HT-29 (cell line): ENCODE measurements around the gene ZNF529. TPM values are rescaled to one million over a fixed set of nuclear protein-coding genes. Genes with fewer than 3 reads are reported as not detected.

Experiments
- DNase-seq: peaks from one replicate; pipeline ENCODE4 v3.0.0-alpha.2; 2015; ENCODE audit warnings: low spot score
- total RNA-seq: library from RNA; depleted of rRNA; stranded (reverse); fragments of >200 nt; shearing (Covaris generic); gene quantifications from 2 replicates; pipeline ENCODE4 v1.2.3, GENCODE V29; 2014; rRNA removed

Gene ZNF529
- total RNA-seq, 1 experiment from 2014 or later = 0.25 TPM

DNA sequence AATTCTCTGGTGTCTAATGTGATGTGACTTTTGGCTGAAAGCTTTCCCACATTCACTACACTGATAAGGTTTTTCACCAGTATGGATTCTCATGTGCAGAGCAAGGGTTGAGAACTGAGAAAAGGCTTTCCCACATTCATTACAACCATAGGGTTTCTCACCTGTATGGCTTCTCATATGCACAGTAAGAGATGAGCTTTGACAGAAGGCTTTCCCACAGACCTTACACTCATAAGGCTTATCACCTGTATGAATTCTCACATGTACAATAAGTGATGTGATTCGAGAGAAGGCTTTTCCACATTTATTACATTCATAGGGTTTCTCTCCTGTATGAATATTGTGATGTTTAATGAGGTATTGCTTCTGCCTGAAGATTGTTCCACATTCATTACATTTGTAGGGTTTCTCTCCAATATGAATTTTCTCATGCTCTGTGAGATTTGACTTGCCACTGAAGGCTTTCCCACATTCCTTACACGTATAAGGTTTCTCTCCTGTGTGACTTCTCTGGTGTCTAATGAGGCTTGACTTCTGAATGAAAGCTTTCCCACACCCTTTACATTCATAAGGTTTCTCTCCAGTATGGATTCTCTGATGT, 59.0 kb downstream of the ZNF529 start:
- no peak for DNase-seq

DNA sequence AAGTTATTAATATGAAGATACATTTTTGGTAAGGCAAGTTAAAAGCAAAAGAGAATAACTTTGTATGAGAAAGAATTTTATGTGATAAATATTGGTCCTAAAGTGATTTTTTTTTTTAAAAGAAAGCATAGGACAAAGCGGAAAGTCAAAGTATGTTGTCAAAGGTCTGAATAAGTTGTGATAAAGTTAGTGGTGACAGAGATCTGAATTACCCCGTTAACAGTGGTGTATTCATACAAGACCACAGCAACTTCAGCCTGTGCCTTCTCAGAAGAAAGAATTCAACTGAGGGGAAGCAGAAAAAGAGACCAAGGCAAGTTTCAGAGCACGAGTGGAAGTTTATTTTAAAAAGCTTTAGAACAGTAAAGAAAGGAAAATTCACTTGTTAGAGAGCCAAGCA, 64.8 kb downstream of the ZNF529 start:
- no peak for DNase-seq

DNA sequence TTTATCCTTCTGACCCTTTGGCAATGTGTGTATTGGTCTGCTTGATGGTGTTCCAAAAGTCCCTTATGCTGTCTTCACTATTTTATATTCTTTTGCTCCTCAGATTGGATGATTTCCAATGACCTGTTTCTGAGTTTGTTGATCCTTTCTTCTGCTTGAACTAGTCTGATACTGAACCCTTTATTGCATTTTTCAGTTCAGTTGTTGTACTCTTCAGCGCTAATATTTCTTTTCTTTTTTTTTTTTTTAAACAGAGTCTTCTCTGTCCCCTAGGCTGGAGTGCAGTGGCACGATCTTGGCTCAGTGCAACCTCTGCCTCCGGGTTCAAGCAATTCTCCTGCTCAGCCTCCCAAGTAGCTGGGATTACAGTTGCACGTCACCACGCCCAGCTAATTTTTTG, 71.1 kb downstream of the ZNF529 start:
- DNase-seq = no peak

DNA sequence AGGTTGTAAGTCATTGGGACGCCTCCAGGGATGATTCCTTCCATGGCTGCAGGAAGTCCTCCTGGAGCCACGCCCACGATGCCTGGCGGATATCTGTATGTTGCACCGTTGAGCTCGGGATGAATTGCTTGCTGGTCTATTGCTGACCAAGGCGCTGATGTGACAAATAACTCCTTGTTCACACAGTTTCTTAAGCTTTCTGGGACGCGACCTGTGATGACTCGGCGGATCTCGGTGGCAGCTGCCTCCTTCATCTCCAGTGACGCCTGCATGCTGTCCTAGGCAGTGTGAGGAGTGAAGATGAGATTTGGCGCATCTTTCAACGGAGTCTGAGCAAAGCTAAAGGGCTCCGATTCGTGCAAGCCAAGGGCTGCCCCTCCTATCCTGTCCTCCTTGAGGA, 76.1 kb downstream of the ZNF529 start:
- no peak for DNase-seq

Other genes starting within 250 kb of the ZNF529 start
- 0.08 TPM in 2 replicates for gene ZFP14, start 194.1 kb downstream of the ZNF529 start, total RNA-seq
- not detected in 2 replicates for gene ZFP82, start 154.6 kb downstream of the ZNF529 start, total RNA-seq
- 0.05 and 0.16 TPM in 2 replicates for gene ZNF566, start 83.7 kb downstream of the ZNF529 start, total RNA-seq
- 0.13 and 0.31 TPM in 2 replicates for gene ZNF260, start 45.0 kb downstream of the ZNF529 start, total RNA-seq
- not detected in 2 replicates for gene ZNF382, start 32.0 kb upstream of the ZNF529 start, total RNA-seq
- not detected in 2 replicates for gene ZNF461, start 93.5 kb upstream of the ZNF529 start, total RNA-seq
- 0.41 and 0.86 TPM in 2 replicates for gene ZNF567, start 114.3 kb upstream of the ZNF529 start, total RNA-seq
- 0.34 and 0.69 TPM in 2 replicates for gene ZNF850, start 199.5 kb upstream of the ZNF529 start, total RNA-seq